Kidney epithelial cell (primary cell): ENCODE measurements around the gene PPP2R2C. TPM values are rescaled to one million over a fixed set of nuclear protein-coding genes. Genes with fewer than 3 reads are reported as not detected.

Experiments
- DNase-seq: peaks from one replicate; pipeline ENCODE4 v3.0.0-alpha.2; 2010; ENCODE audit warnings: low read depth
- H3K27me3 ChIP-seq: 2 replicates; pipeline ENCODE4 v1.6.0; 2011; ENCODE audit warnings: low read length; ENCODE audit not compliant: control insufficient read depth, insufficient read depth
- H3K36me3 ChIP-seq: 2 replicates; pipeline ENCODE4 v1.5.1; 2011; ENCODE audit warnings: low read length; ENCODE audit not compliant: control insufficient read depth, insufficient read depth
- H3K4me3 ChIP-seq: 2 replicates; pipeline ENCODE4 v1.5.1; 2011; ENCODE audit warnings: low read depth, mild to moderate bottlenecking, control low read depth, low read length
- total RNA-seq: library from RNA; depleted of rRNA; stranded (reverse); fragments of >200 nt; gene quantifications from 2 replicates; pipeline ENCODE4 v1.2.3, GENCODE V29; 2015
- TF ChIP-seq, protein P1 (sequence below): IDR thresholded peaks from 2 replicates; pipeline ENCODE4 v1.5.1; 2011; ENCODE audit warnings: mild to moderate bottlenecking, moderate library complexity, low read length, control low read depth, inconsistent platforms; ENCODE audit not compliant: insufficient read depth, poor library complexity, severe bottlenecking

The PPP2R2C gene
- total RNA-seq, 1 donor from 2014 or later = not detected

DNA sequence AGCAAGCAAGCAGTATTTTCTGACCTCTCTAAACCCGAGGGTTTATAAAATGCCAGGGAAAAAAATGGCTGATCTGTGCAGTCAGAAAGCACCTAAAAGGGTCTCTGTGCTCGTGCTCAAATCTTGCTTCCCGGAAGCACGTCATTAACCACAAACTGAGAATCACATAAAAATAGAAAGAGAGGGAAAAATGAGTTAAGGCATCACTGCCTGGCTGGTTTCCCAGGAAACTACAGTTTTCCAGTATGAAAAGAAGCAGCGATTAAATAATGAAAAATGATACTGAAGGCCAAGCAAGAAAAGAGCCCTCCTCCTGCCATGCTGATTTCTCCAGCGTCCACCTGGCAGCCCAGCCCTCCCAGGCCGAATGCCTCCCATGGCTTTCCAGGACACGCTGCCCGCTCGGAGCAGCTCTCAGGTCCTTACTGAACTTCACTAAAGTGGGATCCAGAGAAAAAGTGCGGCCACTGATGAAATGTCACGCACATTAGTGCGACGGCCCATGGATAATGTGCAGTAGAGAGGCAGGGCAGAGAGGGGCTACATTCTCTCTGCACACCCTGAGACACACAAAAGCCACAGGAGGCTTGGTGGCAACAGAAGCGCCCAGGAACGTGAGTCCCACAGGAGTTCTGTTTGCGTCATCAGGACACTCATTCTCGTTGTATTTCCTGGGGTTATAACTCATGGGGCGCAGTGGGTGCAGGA is 122.4 kb downstream of the PPP2R2C start:
- H3K4me3 ChIP-seq = no peak overlapping the region
- H3K27me3 ChIP-seq = peaks cover 4% of the 10 kb centered on the region
- H3K36me3 ChIP-seq = no peaks in the 10 kb centered on the region
- TF ChIP-seq, protein P1, sequence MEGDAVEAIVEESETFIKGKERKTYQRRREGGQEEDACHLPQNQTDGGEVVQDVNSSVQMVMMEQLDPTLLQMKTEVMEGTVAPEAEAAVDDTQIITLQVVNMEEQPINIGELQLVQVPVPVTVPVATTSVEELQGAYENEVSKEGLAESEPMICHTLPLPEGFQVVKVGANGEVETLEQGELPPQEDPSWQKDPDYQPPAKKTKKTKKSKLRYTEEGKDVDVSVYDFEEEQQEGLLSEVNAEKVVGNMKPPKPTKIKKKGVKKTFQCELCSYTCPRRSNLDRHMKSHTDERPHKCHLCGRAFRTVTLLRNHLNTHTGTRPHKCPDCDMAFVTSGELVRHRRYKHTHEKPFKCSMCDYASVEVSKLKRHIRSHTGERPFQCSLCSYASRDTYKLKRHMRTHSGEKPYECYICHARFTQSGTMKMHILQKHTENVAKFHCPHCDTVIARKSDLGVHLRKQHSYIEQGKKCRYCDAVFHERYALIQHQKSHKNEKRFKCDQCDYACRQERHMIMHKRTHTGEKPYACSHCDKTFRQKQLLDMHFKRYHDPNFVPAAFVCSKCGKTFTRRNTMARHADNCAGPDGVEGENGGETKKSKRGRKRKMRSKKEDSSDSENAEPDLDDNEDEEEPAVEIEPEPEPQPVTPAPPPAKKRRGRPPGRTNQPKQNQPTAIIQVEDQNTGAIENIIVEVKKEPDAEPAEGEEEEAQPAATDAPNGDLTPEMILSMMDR = no peak
- no peak for DNase-seq

DNA sequence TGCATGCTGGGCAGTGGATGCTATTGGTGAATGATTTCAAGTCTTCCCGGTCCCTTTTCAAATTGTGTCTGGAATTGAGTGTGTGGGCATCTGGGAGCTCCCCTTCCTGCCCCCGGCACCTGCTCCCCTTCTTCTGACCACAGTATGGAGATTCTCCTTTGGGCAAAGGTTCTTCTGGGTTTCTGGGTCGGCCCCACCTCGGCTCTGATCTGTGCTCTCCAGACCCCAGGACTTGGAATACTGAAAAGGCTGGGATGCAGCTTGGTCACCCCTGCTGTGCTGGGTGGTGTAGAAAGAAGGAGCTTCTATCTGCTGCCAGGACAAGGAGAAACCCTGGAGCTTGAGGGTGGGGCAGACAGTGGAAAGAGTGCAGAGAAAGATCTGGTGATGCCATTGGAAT is 124.0 kb downstream of the PPP2R2C start:
- DNase-seq = no peak
- no peaks in the 10 kb centered on the region for H3K36me3 ChIP-seq
- peaks cover 2% of the 10 kb centered on the region for H3K27me3 ChIP-seq
- no peak overlapping the region for H3K4me3 ChIP-seq
- TF ChIP-seq, protein P1 = no peak

GRCh38 chr4:6347511-6348045 is 124.8 kb downstream of the PPP2R2C start:
- DNase-seq = no peak
- Histone ChIP-seq H3K36me3 (no peaks in the 10 kb centered on the region), H3K4me3 (no peak overlapping the region), H3K27me3 (peaks cover 2% of the 10 kb centered on the region)
- TF ChIP-seq, protein P1 = no peak

DNA sequence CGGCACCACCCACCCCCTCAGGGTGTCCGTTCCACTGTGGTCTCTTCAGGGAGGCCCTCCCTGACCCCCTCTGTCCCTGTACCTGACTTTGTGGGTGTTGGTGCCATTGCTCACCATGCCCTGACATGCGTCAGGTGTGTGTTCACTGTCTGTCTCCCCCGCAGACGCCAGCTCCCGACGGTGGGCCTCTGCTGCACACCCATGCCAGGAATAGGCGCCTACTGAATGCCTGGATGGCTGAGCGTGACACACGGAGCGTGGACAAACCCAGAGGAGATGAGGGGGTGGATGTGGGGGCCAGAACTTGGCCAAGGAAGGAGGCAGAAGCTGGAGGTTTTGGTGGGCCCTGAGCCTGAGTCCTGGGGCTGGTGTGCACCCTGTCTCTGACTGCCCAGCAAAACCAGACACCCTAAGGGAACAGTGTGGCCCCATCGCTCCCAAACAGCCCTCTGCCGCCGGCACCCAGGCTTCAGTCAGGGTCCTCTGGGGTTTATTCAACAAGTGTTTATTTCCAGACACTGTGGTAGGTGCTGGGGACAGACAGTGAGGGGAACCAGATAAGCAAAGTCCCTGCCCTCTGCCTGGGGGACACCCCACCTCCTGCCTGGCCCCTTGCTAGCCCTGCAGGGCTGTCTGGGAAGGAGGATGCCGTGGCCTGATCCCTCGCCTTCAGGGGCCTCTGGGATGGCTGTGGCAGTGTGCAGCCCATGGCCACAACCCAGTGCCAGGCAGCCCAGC is 125.9 kb downstream of the PPP2R2C start:
- no peak for DNase-seq
- Histone ChIP-seq H3K36me3 (no peaks in the 10 kb centered on the region), H3K4me3 (no peak overlapping the region), H3K27me3 (peaks cover 2% of the 10 kb centered on the region)
- TF ChIP-seq, protein P1 = no peak

DNA sequence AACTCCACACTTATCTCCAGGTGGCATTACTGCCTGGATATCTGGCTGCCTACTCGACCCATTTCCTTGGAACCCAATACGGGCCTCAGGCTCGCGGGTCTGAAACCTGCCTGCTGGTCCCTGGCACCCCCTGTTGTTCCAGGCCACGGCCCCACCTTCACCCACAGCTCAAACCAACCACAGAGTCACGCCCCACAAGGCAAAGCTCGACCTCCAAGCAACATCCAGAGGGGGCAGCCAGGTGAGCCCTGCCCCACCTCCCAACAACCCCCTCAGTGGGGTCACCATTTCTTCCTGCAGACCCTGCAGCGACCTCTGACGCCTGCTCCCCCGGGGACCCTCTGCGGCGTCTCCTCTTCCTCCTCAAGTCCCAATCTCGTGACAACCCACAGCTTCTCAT is 126.5 kb downstream of the PPP2R2C start:
- no peak for DNase-seq
- Histone ChIP-seq H3K27me3 (peaks cover 2% of the 10 kb centered on the region), H3K4me3 (no peak overlapping the region), H3K36me3 (no peaks in the 10 kb centered on the region)
- TF ChIP-seq, protein P1 = no peak
